Peyer's patch (tissue), 4 donors: ENCODE data around the gene FOXF1.

ENCODE experiments used
- CTCF ChIP-seq, 6 experiments: fragments of 450-650 bp in 4 of 6; fragments of 200-600 bp in 2 of 6; sonication (generic) in 1 of 6; IDR thresholded peaks; one replicate each; pipeline ENCODE4 v1.5.1; 2017 to 2019; ENCODE audit warnings: antibody characterized with exemption in 6 of 6, mild to moderate bottlenecking in 3 of 6, moderate library complexity in 1 of 6
- POLR2A ChIP-seq, 2 donors: fragments of 450-650 bp; IDR thresholded peaks; one replicate each; pipeline ENCODE4 v1.5.1; 2017; ENCODE audit warnings: antibody characterized with exemption in 2 of 2, mild to moderate bottlenecking in 2 of 2, moderate library complexity in 2 of 2

DNA sequence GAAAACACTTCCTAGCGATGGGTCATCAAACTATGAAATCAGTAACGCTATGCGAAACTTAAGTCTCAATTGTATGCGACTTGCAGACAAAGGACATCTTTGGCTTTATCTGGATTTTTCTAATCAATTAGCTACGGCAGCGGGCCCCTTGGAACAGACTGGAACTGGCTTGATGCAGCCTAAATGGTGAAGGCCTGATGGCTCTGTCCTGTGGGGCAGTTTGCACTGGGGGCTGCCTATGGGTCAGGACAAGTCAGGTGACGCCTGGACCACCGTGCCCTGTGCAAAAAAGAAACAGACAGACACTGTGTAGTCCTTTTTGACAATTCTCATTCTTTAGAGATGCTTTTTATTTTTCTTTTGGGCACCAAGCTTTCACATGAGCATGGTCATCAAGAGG is 22.7 kb downstream of the FOXF1 start:
- TF ChIP-seq CTCF (IDR thresholded peaks at IDR 0.05) (no peak), POLR2A (IDR thresholded peaks at IDR 0.05) (no peak)
